Vagina (tissue), 2 donors: ENCODE measurements around the gene PTPRN2. TPM values are rescaled to one million over a fixed set of nuclear protein-coding genes. Genes with fewer than 3 reads are reported as not detected.

Experiments
- DNase-seq, 2 donors: peaks; one replicate each; pipeline ENCODE4 v3.0.0-alpha.2; 2017; ENCODE audit errors: extremely low spot score in 2 of 2
- H3K27ac ChIP-seq: fragments of 200-600 bp; sonication (generic); one replicate; pipeline ENCODE4 v1.5.1; 2019
- H3K27me3 ChIP-seq: fragments of 200-600 bp; sonication (generic); one replicate; pipeline ENCODE4 v1.5.1; 2019
- H3K36me3 ChIP-seq, 2 donors: fragments of 200-600 bp; sonication (generic); one replicate each; pipeline ENCODE4 v1.5.1; 2017 to 2019
- H3K4me1 ChIP-seq: fragments of 200-600 bp; sonication (generic); one replicate; pipeline ENCODE4 v1.5.1; 2019
- H3K4me3 ChIP-seq, 2 donors: fragments of 200-600 bp; sonication (generic); 1 replicate in 1 of 2; 2 replicates in 1 of 2; pipeline ENCODE4 v1.5.1; 2016 to 2019
- H3K9me3 ChIP-seq: fragments of 200-600 bp; sonication (generic); one replicate; pipeline ENCODE4 v1.5.1; 2019
- POLR2A ChIP-seq, 2 donors: fragments of 450-650 bp; IDR thresholded peaks; one replicate each; pipeline ENCODE4 v1.6.1; 2017; ENCODE audit warnings: antibody characterized with exemption in 2 of 2, mild to moderate bottlenecking in 2 of 2, moderate library complexity in 2 of 2
- POLR2AphosphoS5 ChIP-seq, 2 donors: sonication (generic); formaldehyde crosslinking; IDR thresholded peaks; one replicate each; pipeline ENCODE4 v1.9.0; 2017; ENCODE audit warnings: antibody characterized with exemption in 2 of 2, mild to moderate bottlenecking in 2 of 2, low read depth in 1 of 2; ENCODE audit not compliant: insufficient read depth in 1 of 2
- intact Hi-C: fragments of 100-400 bp; cut with DNase I; formaldehyde crosslinking; loops from one replicate; pipeline ENCODE4 v1.15.1; 2023
- total RNA-seq: library from RNA; depleted of rRNA; stranded (reverse); fragments of >200 nt; gene quantifications from one replicate; pipeline ENCODE4 v1.2.3, GENCODE V29; 2016
- TF ChIP-seq, protein P1 (sequence below), 3 experiments: fragments of 450-650 bp in 2 of 3; fragments of 200-600 bp in 1 of 3; sonication (generic) in 1 of 3; IDR thresholded peaks; one replicate each; pipeline ENCODE4 v1.5.1; 2017 to 2019; ENCODE audit warnings: antibody characterized with exemption in 3 of 3, mild to moderate bottlenecking in 2 of 3, moderate library complexity in 2 of 3

Gene PTPRN2
- total RNA-seq, 1 donor from 2014 or later = 7.4 TPM

DNA sequence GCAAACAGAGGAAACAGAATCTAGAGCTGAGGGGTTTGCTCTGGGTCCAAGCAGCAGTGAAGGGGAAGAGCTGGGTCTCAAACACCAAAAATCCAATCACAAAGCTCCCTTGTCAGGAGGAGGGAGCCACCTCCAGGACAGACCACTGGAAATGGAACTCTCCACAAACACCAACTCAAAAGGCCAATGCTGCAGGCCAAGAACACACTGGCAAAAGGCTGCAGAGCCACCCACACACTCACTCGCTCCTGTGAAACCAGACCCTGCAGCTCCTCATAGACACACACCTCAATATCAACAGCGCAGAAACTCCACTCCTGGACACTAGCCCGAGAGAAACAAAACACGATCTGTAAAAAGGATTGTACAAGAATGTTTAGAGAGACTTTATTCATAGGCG lies 213.5 kb downstream of the PTPRN2 start:
- H3K4me1 ChIP-seq = no peaks in the 10 kb centered on the region
- H3K27me3 ChIP-seq = no peaks in the 10 kb centered on the region
- TF ChIP-seq POLR2A (IDR thresholded peaks at IDR 0.05) (no peak), POLR2AphosphoS5 (IDR thresholded peaks at IDR 0.05; ENCODE audit: insufficient read depth in 1 of 2, low read depth in 1 of 2) (no peak)
- TF ChIP-seq, protein P1, sequence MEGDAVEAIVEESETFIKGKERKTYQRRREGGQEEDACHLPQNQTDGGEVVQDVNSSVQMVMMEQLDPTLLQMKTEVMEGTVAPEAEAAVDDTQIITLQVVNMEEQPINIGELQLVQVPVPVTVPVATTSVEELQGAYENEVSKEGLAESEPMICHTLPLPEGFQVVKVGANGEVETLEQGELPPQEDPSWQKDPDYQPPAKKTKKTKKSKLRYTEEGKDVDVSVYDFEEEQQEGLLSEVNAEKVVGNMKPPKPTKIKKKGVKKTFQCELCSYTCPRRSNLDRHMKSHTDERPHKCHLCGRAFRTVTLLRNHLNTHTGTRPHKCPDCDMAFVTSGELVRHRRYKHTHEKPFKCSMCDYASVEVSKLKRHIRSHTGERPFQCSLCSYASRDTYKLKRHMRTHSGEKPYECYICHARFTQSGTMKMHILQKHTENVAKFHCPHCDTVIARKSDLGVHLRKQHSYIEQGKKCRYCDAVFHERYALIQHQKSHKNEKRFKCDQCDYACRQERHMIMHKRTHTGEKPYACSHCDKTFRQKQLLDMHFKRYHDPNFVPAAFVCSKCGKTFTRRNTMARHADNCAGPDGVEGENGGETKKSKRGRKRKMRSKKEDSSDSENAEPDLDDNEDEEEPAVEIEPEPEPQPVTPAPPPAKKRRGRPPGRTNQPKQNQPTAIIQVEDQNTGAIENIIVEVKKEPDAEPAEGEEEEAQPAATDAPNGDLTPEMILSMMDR (IDR thresholded peaks at IDR 0.05) = no peak
- DNase-seq = no peak
- no peaks in the 10 kb centered on the region for H3K36me3 ChIP-seq
- no peak overlapping the region for H3K27ac ChIP-seq
- H3K4me3 ChIP-seq = no peak overlapping the region
- intact Hi-C loops = no loop called here
- H3K9me3 ChIP-seq = no peaks in the 10 kb centered on the region

DNA sequence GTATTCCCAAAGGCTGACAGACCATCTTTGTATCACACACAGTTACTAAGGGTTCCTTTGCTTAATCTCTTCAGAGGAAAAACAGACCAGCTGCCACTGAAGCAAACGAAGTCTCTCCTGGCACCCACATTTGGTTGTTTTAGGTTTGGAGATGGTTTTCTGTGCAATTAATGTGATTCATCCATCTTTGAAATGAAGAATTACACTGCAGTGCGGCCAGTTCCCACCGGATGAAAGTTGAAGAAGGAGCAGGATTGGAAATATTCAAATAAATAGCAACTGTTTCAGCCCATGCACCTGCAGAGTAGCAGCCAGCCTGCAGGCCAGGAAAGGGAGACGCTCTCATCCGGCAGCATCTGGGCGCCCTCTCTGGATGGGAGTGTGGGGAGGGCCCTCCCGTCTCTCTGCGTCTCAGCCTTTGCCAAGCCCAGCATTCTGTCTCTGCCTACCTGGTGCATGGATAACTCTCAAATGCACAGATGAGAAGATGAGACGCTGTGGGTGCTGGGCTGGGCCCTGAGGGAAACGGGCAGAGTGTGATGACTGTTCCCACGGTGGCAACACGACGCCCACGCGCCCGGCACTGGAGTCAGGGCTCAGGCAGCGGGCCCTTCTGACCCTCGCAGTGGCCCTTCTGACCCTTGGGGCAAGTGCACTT lies 214.0 kb downstream of the PTPRN2 start:
- Histone ChIP-seq H3K27me3 (no peaks in the 10 kb centered on the region), H3K36me3 (no peaks in the 10 kb centered on the region), H3K4me3 (no peak overlapping the region), H3K27ac (no peak overlapping the region), H3K9me3 (no peaks in the 10 kb centered on the region), H3K4me1 (no peaks in the 10 kb centered on the region)
- intact Hi-C loops = no loop called here
- no peak for TF ChIP-seq POLR2A (IDR thresholded peaks at IDR 0.05)
- no peak for TF ChIP-seq POLR2AphosphoS5 (IDR thresholded peaks at IDR 0.05; ENCODE audit: insufficient read depth in 1 of 2, low read depth in 1 of 2)
- TF ChIP-seq, protein P1 (IDR thresholded peaks at IDR 0.05) = no peak
- DNase-seq = no peak

DNA sequence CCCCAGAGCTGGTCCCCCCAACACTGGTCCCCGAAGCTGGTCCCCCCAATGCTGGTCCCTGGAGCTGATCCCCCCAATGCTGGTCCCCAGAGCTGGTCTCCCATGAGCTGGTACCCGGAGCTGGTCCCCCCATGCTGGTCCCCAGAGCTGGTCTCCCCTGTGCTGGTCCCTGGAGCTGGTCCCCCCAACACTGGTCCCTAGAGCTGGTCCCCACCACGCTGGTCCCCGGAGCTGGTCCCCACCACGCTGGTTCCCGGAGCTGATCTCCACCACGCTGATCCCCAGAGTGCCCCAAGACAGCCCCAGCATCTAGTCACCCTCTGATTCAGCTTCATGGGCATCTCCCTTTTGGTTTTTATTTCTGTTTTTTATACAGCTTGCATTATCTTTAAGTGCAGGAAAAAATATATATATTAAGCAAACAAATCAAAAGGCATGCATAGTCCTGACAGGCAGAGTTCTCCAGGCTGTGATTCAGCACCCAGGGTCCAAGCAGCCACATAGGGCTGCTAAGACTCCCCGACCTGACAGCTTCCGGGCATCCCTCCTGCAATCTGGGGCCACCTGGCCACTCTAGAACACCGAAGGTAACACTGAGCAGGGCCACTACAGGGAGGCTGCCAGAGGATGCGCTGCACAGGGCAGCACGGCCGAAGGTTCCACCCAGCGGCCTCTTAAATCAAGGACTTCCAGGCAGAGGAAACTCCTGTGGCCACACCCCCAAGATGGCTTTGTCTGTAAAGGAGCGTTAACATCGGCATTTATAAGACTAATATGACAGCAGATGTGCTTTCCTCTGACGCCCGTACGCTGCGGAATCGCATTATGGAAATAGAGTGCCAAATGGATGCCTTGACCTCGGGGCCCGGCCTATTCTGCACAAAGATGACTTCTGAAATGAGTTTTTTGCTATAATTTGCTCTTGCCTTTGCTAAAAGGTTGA lies 215.0 kb downstream of the PTPRN2 start:
- DNase-seq = no peak
- Histone ChIP-seq H3K4me3 (no peak overlapping the region), H3K9me3 (no peaks in the 10 kb centered on the region), H3K4me1 (no peaks in the 10 kb centered on the region), H3K27me3 (no peaks in the 10 kb centered on the region), H3K27ac (no peak overlapping the region), H3K36me3 (no peaks in the 10 kb centered on the region)
- intact Hi-C loops = no loop called here
- TF ChIP-seq POLR2A (IDR thresholded peaks at IDR 0.05) = no peak
- TF ChIP-seq, protein P1 (IDR thresholded peaks at IDR 0.05) = no peak
- no peak for TF ChIP-seq POLR2AphosphoS5 (IDR thresholded peaks at IDR 0.05; ENCODE audit: insufficient read depth in 1 of 2, low read depth in 1 of 2)

DNA sequence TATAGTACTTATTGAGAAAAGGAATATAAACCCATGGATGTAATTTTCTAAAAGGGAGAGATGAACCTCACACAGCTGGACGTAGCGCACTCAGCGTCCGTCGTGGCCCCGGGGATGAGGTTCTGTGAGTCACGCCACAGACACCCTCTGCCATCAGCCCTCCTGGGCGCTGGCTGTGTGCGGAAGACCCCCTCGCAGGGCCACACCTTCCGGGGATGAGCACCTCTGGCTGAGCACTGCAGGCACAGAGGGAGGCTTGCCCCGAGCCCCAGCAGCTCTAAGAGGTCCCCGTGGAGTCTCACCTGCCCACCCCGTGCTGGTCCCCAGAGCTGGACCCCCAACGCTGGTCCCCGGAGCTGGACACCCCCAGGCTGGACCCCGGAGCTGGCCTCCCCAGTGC lies 215.8 kb downstream of the PTPRN2 start:
- Histone ChIP-seq H3K36me3 (no peaks in the 10 kb centered on the region), H3K9me3 (no peaks in the 10 kb centered on the region), H3K4me3 (no peak overlapping the region), H3K4me1 (no peaks in the 10 kb centered on the region), H3K27me3 (no peaks in the 10 kb centered on the region), H3K27ac (no peak overlapping the region)
- DNase-seq = no peak
- intact Hi-C loops = no loop called here
- TF ChIP-seq POLR2AphosphoS5 (IDR thresholded peaks at IDR 0.05; ENCODE audit: insufficient read depth in 1 of 2, low read depth in 1 of 2) (no peak), POLR2A (IDR thresholded peaks at IDR 0.05) (no peak)
- TF ChIP-seq, protein P1 (IDR thresholded peaks at IDR 0.05) = no peak
